Measurements from ENCODE around the gene CD37. TPM values are rescaled to one million over a fixed set of nuclear protein-coding genes. Genes with fewer than 3 reads are reported as not detected.

Gene CD37
- polyA plus RNA-seq, 1 of the 3 experiments (the other 2 are of a cell fraction), result not detected

DNA sequence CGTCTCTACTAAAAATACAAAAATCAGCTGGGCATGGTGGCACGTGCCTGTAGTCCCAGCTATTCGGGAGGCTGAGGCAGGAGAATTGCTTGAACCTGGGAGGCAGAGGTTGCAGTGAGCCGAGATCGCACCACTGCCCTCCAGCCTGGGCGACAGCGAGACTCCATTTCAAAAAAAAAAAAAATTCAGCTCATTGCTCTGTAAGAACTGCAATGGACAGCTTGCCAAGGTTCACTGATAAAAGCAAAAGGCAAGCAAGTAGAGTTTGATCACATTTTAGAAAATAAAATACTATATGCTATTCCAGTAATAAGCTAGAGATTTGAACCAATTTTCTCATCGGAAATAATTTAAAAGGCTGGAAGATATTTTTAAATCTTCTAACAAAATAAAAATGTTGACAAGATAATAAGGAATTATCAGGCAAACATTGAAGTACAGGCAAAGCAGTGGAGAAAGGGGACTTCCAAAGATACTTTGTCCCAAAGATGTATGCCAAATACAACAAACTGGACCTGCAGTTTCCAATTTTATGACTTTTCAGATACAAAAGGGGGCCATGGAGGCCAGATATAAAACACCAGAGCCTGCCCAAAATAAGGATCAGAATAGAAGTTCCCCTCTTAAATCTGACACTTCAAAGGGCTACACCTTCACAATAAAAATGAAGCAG, 39.9 kb upstream of the CD37 start:
- CTCF ChIA-PET, result interaction anchor here (0.9 kb wide), 1 partner anchor 70 kb away, joined by 3 read pairs; no protein-coding TSS in a partner anchor
- Histone ChIP-seq H3K4me2 (no peak overlapping the region), H3K27me3 (ENCODE audit: insufficient read depth) (peaks cover 6% of the 10 kb centered on the region; the same call in 1 of the 2 replicates), H3K9ac (no peak overlapping the region), H2AFZ (ENCODE audit: low read depth) (no peak overlapping the region), H3K4me3 (ENCODE audit: low read depth in 2 of 2, low read length in 1 of 2) (no peak overlapping the region), H3K9me3 (no peaks in the 10 kb centered on the region), H3K9me2 (no peaks in the 10 kb centered on the region), H3K4me1 (ENCODE audit: control insufficient read depth in 1 of 2, insufficient read depth in 2 of 2, low read depth in 1 of 2, low read length in 1 of 2) (no peaks in the 10 kb centered on the region), H3F3A (replicated peaks; ENCODE audit: insufficient read depth) (peaks cover 4% of the 10 kb centered on the region), H3K36me3 (replicated peaks in 1 of 2; ENCODE audit: control insufficient read depth in 1 of 2, insufficient read depth in 2 of 2, low read length in 1 of 2) (no peaks in the 10 kb centered on the region), H3K79me2 (ENCODE audit: insufficient read depth) (no peaks in the 10 kb centered on the region), H4K20me1 (ENCODE audit: insufficient read depth) (no peaks in the 10 kb centered on the region), H3K27ac (ENCODE audit: low read depth in 2 of 2, low read length in 1 of 2) (no peak overlapping the region)
- POLR2A ChIA-PET, result interaction anchor here (0.9 kb wide), 1 partner anchor 55 kb away, joined by 4 read pairs; no protein-coding TSS in a partner anchor
- no peak for TF ChIP-seq TCF12 (IDR thresholded peaks at IDR 0.05)
- TF ChIP-seq JUND (IDR thresholded peaks at IDR 0.05), result no peak
- no peak for TF ChIP-seq EP300 (IDR thresholded peaks at IDR 0.05; ENCODE audit: borderline replicate concordance in 1 of 2, low read depth in 1 of 2, low read length in 1 of 2)
- TF ChIP-seq, protein P1, sequence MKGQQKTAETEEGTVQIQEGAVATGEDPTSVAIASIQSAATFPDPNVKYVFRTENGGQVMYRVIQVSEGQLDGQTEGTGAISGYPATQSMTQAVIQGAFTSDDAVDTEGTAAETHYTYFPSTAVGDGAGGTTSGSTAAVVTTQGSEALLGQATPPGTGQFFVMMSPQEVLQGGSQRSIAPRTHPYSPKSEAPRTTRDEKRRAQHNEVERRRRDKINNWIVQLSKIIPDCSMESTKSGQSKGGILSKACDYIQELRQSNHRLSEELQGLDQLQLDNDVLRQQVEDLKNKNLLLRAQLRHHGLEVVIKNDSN (IDR thresholded peaks at IDR 0.05; ENCODE audit: borderline replicate concordance, low read depth), result no peak
- no peak for TF ChIP-seq CHD2 (IDR thresholded peaks at IDR 0.05; ENCODE audit: low read length, partially characterized antibody)
- TF ChIP-seq YY1 (IDR thresholded peaks at IDR 0.05; ENCODE audit: low read depth), result no peak
- TF ChIP-seq, protein P2, sequence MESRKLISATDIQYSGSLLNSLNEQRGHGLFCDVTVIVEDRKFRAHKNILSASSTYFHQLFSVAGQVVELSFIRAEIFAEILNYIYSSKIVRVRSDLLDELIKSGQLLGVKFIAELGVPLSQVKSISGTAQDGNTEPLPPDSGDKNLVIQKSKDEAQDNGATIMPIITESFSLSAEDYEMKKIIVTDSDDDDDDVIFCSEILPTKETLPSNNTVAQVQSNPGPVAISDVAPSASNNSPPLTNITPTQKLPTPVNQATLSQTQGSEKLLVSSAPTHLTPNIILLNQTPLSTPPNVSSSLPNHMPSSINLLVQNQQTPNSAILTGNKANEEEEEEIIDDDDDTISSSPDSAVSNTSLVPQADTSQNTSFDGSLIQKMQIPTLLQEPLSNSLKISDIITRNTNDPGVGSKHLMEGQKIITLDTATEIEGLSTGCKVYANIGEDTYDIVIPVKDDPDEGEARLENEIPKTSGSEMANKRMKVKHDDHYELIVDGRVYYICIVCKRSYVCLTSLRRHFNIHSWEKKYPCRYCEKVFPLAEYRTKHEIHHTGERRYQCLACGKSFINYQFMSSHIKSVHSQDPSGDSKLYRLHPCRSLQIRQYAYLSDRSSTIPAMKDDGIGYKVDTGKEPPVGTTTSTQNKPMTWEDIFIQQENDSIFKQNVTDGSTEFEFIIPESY (IDR thresholded peaks at IDR 0.05; ENCODE audit: borderline replicate concordance, low read depth), result no peak
- no peak for TF ChIP-seq SIN3A (IDR thresholded peaks at IDR 0.05; ENCODE audit: borderline replicate concordance, low read depth, low read length)
- no peak for TF ChIP-seq FOSL2 (IDR thresholded peaks at IDR 0.05; ENCODE audit: borderline replicate concordance, low read depth)
- no peak for TF ChIP-seq POLR2AphosphoS5 (IDR thresholded peaks at IDR 0.05; ENCODE audit: low read depth, low read length)
- TF ChIP-seq FOXM1 (IDR thresholded peaks at IDR 0.05; ENCODE audit: low read depth), result no peak
- TF ChIP-seq, protein P3, sequence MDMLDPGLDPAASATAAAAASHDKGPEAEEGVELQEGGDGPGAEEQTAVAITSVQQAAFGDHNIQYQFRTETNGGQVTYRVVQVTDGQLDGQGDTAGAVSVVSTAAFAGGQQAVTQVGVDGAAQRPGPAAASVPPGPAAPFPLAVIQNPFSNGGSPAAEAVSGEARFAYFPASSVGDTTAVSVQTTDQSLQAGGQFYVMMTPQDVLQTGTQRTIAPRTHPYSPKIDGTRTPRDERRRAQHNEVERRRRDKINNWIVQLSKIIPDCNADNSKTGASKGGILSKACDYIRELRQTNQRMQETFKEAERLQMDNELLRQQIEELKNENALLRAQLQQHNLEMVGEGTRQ (IDR thresholded peaks at IDR 0.05; ENCODE audit: borderline replicate concordance, low read depth, low read length), result no peak
- TF ChIP-seq GABPA (IDR thresholded peaks at IDR 0.05; ENCODE audit: low read depth), result no peak
- TF ChIP-seq REST (IDR thresholded peaks at IDR 0.05; ENCODE audit: low read depth, low read length), result no peak
- 21% methylated on average over 8 of the region's 8 CpGs for WGBS (ENCODE audit: low lambda C conversion rate)
- no peak for DNase-seq

Data from SK-N-SH (cell line).